NOMO-1 (cell line): ENCODE data around the gene PSMD13.

Experiments used
- DNase-seq, 2 experiments: peaks; one replicate each; lab custom pipeline; 2025; ENCODE audit not compliant: unreplicated experiment in 2 of 2; lab: John Stamatoyannopoulos, UW

Gene PSMD13

GRCh38 chr11:270451-271318, 33.9 kb downstream of the PSMD13 start:
- DNase-seq, result no peak

DNA sequence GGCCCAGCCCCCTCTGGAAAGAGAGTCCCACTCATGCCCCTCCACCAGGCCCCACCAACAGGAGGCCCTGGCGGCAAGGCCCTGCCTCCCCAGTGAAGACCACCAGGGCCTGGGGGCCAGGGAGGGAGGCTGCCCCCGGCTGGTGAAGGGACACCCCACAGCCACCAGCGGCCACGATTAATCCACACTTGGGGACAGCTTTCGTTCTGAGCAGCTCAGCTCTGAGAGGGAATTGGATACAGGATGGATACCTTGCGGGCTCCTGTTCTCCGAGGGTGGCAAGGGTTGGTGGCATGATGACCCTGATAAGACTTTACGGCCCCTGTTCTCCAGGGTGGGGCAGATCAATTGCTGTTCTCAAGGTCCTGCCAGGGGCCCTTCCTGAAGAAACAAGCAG, 34.5 kb downstream of the PSMD13 start:
- no peak for DNase-seq

GRCh38 chr11:272195-272930, 35.6 kb downstream of the PSMD13 start:
- DNase-seq, result no peak

DNA sequence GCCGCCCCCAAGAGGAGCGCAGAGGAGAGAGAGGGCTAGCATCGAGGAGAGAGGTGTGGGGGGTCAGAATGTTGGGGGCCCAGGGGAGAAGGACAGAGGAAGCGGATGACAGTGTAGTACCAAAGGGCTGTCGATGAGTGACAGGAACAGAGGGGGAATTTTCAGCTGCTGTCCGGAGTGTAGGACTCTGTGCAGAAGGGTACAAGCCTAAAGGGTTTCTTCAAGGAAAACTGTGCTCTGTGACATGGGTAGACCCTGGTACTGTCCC, 36.1 kb downstream of the PSMD13 start:
- DNase-seq, result no peak

GRCh38 chr11:276219-276618, 39.4 kb downstream of the PSMD13 start:
- no peak for DNase-seq

DNA sequence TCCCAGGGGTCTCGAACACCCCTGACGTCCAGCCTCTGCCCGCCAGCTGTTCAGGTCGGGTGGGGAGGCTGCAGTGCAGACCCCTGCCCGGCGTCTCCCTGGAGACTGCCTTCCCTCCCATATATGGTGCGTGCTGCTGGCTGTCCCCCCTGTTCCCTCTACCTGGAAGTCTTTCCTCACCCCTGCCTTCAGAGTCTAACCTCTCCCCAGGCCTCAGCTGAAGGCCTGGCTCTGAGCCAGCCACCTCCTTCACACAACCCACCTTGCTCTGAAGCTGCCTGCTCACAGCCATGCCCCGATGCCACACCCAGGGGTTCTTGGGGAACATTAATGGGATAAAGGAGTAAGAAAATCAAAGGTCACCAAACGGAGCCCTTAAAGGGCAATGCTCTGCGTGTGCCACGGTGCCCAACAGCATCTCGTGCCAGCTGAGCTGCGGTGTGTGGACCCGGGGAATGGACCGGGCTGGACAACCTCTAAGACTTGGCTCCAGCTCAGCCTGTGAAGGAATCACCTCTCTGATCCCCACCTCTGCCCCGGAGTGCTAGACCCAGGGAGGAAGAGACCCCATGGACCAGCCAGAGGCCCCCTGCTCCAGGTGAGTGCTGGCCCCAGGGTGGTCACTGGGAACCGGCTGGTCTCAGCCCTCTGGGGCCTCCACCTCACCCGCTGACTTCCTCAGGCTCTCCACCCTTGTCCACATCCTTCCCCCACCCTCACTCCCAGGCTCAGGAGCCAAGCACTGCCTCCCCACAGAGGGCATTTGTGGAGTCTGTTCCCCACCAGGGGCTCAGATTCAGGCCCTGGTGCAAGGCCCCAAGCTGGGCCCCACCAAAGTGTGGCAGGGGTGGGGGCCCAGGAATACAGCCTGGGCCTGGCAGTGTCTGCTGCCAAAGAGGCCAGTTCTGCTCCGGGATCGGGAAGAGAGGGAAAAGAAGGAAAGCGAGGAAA, 41.5 kb downstream of the PSMD13 start, which contains the start of gene NLRP6:
Gene NLRP6, plus strand, starts transcription at position 407 of the 951 bp plus-strand sequence. Its CDS starts 163 bp downstream, at position 570.
- no peak for DNase-seq

DNA sequence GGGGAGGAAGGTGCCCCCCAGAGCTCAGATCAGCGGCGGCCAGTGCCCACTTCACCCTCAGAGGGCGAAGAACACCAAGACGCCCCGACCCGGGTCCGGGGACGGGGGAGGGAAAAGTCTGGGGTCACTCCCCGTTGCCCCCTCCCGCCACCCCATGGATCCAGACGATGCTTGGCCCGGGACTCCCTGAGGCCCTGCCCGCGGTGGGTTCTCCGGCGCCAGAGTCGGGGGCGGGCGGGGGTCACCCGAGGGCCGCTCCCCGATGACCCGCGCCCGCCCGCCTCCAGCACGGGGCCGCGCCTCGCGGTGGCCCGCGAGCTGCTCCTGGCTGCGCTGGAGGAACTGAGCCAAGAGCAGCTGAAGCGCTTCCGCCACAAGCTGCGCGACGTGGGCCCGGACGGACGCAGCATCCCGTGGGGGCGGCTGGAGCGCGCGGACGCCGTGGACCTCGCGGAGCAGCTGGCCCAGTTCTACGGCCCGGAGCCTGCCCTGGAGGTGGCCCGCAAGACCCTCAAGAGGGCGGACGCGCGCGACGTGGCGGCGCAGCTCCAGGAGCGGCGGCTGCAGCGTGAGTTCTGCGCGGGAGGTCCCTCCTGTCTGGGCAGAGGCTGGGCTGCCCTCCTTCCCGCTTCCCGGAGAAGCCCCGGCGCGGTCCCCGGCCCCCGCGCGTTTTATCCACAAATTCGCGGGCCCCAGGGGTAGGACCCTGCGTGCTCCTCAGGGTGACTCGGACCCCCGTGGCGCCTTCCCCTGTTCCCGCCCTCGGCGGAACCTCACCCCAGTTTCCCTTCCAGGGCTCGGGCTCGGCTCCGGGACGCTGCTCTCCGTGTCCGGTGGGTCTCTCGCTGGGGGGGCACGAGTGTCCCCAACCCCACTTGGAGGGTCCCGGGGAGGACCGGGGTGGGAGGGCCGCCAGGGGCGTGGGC, 42.5 kb downstream of the PSMD13 start:
- DNase-seq, result peak in 1 of 2 experiments; percentile 5

- DNase-seq, result peak; percentile 40 to 48
These were observed 43.4 kb downstream of the PSMD13 start for GRCh38 chr11:279966-280705.

- no peak for DNase-seq
These were observed 44.1 kb downstream of the PSMD13 start for GRCh38 chr11:280706-281485.

GRCh38 chr11:281486-282161, 44.8 kb downstream of the PSMD13 start:
- peak in 1 of 2 experiments; percentile 21 for DNase-seq

GRCh38 chr11:282171-282570, 45.4 kb downstream of the PSMD13 start:
- no peak for DNase-seq

- no peak for DNase-seq
These were observed 46.0 kb downstream of the PSMD13 start for GRCh38 chr11:282630-283360.

DNA sequence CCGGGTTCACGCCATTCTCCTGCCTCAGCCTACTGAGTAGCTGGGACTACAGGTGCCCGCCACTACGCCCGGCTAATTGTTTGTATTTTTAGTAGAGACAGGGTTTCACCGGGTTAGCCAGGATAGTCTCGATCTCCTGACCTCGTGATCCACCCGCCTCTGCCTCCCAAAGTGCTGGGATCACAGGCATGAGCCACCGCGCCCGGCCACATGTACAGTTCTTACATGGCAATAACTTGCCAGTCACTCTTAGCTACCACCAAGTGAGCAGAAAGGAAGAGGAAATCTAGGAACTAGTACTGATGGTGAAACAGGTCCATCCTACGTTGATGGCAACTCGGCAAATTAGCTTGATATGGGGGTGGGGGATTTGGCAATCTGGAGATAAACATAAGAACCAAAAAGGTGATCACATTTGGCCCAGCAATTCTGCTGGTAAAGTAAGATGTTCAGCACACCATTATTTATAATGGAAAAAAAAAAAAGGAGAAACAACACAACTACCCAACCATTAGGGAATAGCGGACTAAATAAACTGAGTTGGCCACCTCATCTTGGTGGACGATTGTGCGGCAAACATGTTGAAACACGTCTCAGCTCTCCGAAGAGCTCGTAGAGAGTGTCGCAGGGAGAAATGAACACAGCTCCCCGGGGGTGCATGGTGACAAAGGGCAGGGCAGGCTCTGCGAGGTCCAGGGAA, 46.8 kb downstream of the PSMD13 start:
- DNase-seq, result peak; percentile 8 to 31

- no peak for DNase-seq
These were observed 47.6 kb downstream of the PSMD13 start for GRCh38 chr11:284105-285020.

DNA sequence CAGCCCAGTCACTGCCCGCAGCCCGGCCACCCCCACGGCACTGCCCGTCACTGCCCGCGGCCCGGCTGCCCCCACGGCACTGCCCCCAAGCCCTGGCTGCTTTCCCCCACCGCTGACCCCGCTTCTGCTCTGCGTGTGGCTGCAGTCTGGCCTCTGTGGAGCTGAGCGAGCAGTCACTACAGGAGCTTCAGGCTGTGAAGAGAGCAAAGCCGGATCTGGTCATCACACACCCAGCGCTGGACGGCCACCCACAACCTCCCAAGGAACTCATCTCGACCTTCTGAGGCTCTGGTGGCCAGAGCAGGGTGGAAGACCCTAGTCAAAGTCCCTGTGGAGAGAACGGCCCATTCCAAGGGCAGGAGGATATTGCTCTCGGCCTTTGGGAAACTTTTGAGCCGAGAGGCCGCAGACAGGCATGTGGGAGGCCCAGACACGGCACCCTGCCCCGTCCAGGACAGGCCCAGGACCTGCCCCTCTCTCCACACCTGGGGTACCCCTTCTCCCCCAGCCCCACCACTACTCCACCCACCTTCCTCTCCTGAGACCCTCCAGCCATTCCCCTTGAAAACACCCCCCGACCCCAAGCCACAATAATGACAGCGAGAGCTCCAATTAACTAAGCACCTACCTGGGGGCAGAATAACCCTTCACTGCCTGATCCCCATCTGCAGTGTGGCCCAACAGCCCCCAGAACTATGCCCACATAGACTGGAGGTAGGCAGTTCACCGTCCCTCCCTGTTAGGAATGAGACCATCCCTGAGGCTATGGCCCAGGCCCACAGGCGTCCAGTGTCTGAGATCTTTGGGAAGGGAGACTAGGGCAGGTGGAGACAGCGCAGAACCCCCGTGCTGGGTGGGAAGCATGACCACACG, 48.5 kb downstream of the PSMD13 start:
- DNase-seq, result no peak
